Right lobe of liver (tissue), 6 donors: ENCODE data around the gene SPAG7. TPM values are rescaled to one million over a fixed set of nuclear protein-coding genes. Genes with fewer than 3 reads are reported as not detected.

Experiments
- ATAC-seq, 4 donors: fragments of 200-7000 bp; cut with Tn5 transposase; one replicate each; pipeline ENCODE4 v1.9.1; 2020; ENCODE audit warnings: mild to moderate bottlenecking in 4 of 4, moderate library complexity in 4 of 4
- DNase-seq, 3 donors: peaks; one replicate each; pipeline ENCODE4 v3.0.0-alpha.2; 2020
- H3K27ac ChIP-seq, 3 donors: fragments of 200-600 bp; one replicate each; pipeline ENCODE4 v1.8.0; 2022
- H3K27me3 ChIP-seq, 2 donors: fragments of 200-600 bp; one replicate each; pipeline ENCODE4 v1.8.0; 2022
- H3K36me3 ChIP-seq, 4 donors: fragments of 200-600 bp; sonication (generic) in 1 of 4; one replicate each; pipeline versions ENCODE4 v1.5.1 to v1.8.0; 2017 to 2022; ENCODE audit warnings: control low read depth in 1 of 4
- H3K4me1 ChIP-seq, 4 donors: fragments of 200-600 bp; sonication (generic) in 1 of 4; one replicate each; pipeline versions ENCODE4 v1.5.1 to v1.8.0; 2017 to 2022; ENCODE audit warnings: control low read depth in 1 of 4
- H3K4me3 ChIP-seq, 3 donors: fragments of 200-600 bp; one replicate each; pipeline ENCODE4 v1.8.0; 2022
- H3K9me3 ChIP-seq, 4 donors: fragments of 200-600 bp; sonication (generic) in 1 of 4; one replicate each; pipeline versions ENCODE4 v1.5.1 to v1.8.0; 2017 to 2022; ENCODE audit warnings: control low read depth in 1 of 4
- POLR2A ChIP-seq: fragments of 450-650 bp; IDR thresholded peaks from one replicate; pipeline ENCODE4 v1.6.1; 2017; ENCODE audit warnings: antibody characterized with exemption, mild to moderate bottlenecking
- WGBS: methylation state at CpG from one replicate; pipeline ENCODE4 v1.1.6; 2018; ENCODE audit warnings: low coverage, low lambda C conversion rate; ENCODE audit not compliant: insufficient coverage; ENCODE audit errors: missing lambda C conversion rate; 5-methylcytosine and 5-hydroxymethylcytosine counted together
- intact Hi-C, 2 donors: fragments of 100-400 bp; cut with DNase I; formaldehyde crosslinking; loops; one replicate each; pipeline versions ENCODE4 v1.11.2 to v1.14.1; 2022
- total RNA-seq, 6 experiments: library from RNA; depleted of rRNA in 2 of 6; stranded (reverse); fragments of >200 nt in 2 of 6; fragmentation: NEBNext Ultra II Directional in 3 of 6; extraction: Animal tissue kit (Norgen Biotek cat#: 25700) in 3 of 6; gene quantifications; one replicate each; pipeline versions ENCODE4 v1.1.0 to v1.2.4, GENCODE V29; 2016 to 2023
- TF ChIP-seq, protein P1 (sequence below), 4 donors: fragments of 200-600 bp in 3 of 4; fragments of 450-650 bp in 1 of 4; IDR thresholded peaks; one replicate each; pipeline versions ENCODE4 v1.5.1 to v1.8.0; 2016 to 2022; ENCODE audit warnings: antibody characterized with exemption in 4 of 4, mild to moderate bottlenecking in 2 of 4
- donor health status: DM: no; HTN: yes; CAD: no.
- donor health status: DM: no; HTN: no; CAD: no.
- donor health status: DM: no; HTN: no; CAD: no.
- donor health status: DM: no; HTN: yes; CAD: no.
- donor health status: DM: no; HTN: yes; CAD: no.

The SPAG7 gene
- total RNA-seq, 6 experiments from 2014 or later = 22.3 to 33.9 (median 26.4) TPM

- WGBS = 28% methylated on average over 7 of the region's 15 CpGs
- Histone ChIP-seq H3K4me1 (peaks cover 0 to 24% (median 12%) of the 10 kb centered on the region in 4 donors), H3K4me3 (peak overlapping the region; percentile 65 to 78 (median 73)), H3K27ac (peak overlapping the region; percentile 85 to 92 (median 87)), H3K9me3 (no peaks in the 10 kb centered on the region), H3K27me3 (no peaks in the 10 kb centered on the region), H3K36me3 (peaks cover 0 to 7% (median 0%) of the 10 kb centered on the region in 4 donors)
- ATAC-seq = no peak
- intact Hi-C loops = no loop called here
- peak in 1 of 3 donors; percentile 53 for DNase-seq
- TF ChIP-seq, protein P1, sequence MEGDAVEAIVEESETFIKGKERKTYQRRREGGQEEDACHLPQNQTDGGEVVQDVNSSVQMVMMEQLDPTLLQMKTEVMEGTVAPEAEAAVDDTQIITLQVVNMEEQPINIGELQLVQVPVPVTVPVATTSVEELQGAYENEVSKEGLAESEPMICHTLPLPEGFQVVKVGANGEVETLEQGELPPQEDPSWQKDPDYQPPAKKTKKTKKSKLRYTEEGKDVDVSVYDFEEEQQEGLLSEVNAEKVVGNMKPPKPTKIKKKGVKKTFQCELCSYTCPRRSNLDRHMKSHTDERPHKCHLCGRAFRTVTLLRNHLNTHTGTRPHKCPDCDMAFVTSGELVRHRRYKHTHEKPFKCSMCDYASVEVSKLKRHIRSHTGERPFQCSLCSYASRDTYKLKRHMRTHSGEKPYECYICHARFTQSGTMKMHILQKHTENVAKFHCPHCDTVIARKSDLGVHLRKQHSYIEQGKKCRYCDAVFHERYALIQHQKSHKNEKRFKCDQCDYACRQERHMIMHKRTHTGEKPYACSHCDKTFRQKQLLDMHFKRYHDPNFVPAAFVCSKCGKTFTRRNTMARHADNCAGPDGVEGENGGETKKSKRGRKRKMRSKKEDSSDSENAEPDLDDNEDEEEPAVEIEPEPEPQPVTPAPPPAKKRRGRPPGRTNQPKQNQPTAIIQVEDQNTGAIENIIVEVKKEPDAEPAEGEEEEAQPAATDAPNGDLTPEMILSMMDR (IDR thresholded peaks at IDR 0.05) = no peak
These were observed 1.5 kb upstream of the SPAG7 start for GRCh38 chr17:4969047-4969550.

DNA sequence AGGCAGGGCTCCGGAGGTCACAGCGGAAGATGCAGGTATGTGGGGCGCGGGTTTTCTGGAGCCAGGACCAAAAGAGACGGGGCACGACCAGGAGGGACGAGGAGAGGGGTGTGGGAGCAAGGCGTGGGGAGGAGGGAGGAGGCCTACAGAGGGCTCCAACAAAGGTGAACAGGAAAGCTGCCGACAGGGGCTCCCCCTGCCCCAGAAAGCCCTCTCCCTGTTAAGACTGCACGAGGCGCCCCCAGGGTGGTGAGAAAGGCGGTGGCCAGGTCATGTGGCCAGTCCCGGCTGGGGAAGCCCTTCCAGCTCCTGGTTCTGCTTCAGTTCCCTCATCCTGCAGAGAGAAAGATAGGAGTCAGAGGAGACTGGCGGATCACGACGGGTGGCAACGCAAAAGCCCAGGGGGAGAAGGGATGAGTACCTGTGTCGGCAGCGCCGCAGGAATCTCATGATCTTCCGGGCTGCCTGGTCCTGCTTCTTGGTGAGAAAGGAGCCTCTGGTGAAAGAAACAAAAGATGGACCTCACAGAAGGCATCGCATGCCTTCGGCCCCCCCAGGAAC is 949 bp upstream of the SPAG7 start:
- H3K27ac ChIP-seq = peak overlapping the region; percentile 85 to 92 (median 87)
- peak in 1 of 3 donors; percentile 48 for DNase-seq
- no peak for ATAC-seq
- no peaks in the 10 kb centered on the region for H3K27me3 ChIP-seq
- peaks cover 0 to 7% (median 0%) of the 10 kb centered on the region in 4 donors for H3K36me3 ChIP-seq
- H3K4me1 ChIP-seq = peaks cover 0 to 24% (median 12%) of the 10 kb centered on the region in 4 donors
- no peaks in the 10 kb centered on the region for H3K9me3 ChIP-seq
- TF ChIP-seq POLR2A = no peak
- TF ChIP-seq, protein P1 (IDR thresholded peaks at IDR 0.05) = no peak
- H3K4me3 ChIP-seq = peak overlapping the region; percentile 65 to 78 (median 73)
- WGBS = 17% methylated on average over 16 of the region's 23 CpGs
- intact Hi-C loops = no loop called here

GRCh38 chr17:4966844-4967538 is 626 bp downstream of the SPAG7 start:
- ATAC-seq (peak; percentile 75 to 91 (median 84)), DNase-seq (peak; percentile 98 to 99 (median 99))
- intact Hi-C loops = no loop called here
- under 1% methylated on average over 25 of the region's 42 CpGs for WGBS
- no peaks in the 10 kb centered on the region for H3K27me3 ChIP-seq
- H3K9me3 ChIP-seq = no peaks in the 10 kb centered on the region
- peak overlapping the region; percentile 85 to 96 (median 87) for H3K27ac ChIP-seq
- TF ChIP-seq, protein P1 (IDR thresholded peaks at IDR 0.05) = no peak
- peak; percentile 22 for TF ChIP-seq POLR2A
- H3K4me1 ChIP-seq = peaks cover 0 to 24% (median 12%) of the 10 kb centered on the region in 4 donors
- peak overlapping the region; percentile 65 to 85 (median 78) for H3K4me3 ChIP-seq
- peaks cover 0 to 3% (median 0%) of the 10 kb centered on the region in 4 donors for H3K36me3 ChIP-seq

DNA sequence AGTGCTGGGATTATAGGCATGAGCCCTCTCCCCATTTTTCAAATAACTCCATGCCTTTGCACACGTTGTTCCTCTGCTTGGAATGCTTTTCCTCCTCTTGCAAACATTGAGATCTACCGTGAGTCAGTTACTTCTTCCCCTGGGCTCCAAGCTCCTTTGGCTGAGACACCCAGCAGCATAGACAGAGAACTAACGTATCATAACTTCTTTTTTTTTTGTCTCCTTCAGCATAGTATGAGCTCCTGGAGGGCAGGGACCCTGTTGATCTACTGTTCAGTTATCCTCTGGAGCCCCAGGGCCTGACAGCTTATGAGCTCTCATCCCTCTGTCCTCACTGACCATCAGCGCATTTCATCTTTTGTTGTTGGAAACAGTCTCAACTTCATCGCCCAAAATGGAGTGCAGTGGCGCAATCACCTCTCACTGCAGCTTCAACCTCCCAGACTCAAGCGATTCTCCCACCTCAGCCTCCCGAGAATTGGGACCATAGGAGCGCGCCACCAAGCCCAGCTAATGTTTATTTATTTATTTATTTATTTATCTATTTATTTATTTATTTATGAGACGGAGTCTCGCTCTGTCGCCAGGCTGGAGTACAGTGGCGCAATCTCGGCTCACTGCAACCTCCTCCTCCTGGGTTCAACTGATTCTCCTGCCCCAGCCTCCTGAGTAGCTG is 2.2 kb downstream of the SPAG7 start:
- DNase-seq (no peak), ATAC-seq (no peak)
- Histone ChIP-seq H3K27ac (no peak overlapping the region), H3K27me3 (no peaks in the 10 kb centered on the region), H3K9me3 (no peaks in the 10 kb centered on the region), H3K4me3 (no peak overlapping the region), H3K4me1 (peaks cover 0 to 24% (median 12%) of the 10 kb centered on the region in 4 donors), H3K36me3 (no peaks in the 10 kb centered on the region)
- 88% methylated on average over 14 of the region's 15 CpGs for WGBS
- intact Hi-C loops = no loop called here
- TF ChIP-seq POLR2A = no peak
- TF ChIP-seq, protein P1 (IDR thresholded peaks at IDR 0.05) = no peak
